NCI-H1092 (cell line): ENCODE data around the gene SERPINA1.
"Not testable (repeated sequence)": the region's sequence is repeated elsewhere in the genome, so short reads cannot be mapped to it uniquely, and the experiment has no call there.

Source experiments
- DNase-seq: peaks from one replicate; lab custom pipeline; 2025; lab: John Stamatoyannopoulos, UW

Gene SERPINA1

DNA sequence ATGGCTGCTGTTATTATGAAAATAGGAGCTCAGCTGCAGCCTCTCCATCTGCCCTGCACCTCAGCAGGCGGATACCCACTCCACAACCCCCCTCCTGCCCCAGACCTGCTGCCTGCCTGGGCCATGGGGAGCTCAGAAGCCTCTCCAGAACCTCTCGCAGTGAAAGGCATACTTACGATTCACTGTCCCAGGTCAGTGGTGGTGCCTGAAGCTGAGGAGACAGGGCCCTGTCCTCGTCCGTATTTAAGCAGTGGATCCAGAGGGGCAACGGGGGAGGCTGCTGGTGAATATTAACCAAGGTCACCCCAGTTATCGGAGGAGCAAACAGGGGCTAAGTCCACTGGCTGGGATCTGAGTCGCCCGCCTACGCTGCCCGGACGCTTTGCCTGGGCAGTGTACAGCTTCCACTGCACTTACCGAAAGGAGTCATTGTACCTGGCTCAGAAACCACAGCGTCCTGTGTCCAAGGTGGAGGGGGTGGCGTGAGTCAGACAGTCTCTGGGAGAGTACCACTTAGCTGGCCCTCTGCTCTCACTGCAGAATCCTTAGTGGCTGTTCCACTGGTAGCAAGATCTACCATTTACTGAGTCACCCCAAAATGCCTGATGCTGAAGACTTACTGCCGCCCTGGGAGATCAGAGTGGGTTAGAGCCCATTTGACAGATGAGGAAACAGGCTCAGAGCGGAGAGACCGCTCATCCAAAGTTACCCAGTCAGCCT lies at the start of gene SERPINA1:
Gene SERPINA1, minus strand, starts transcription at position 219 of the 720 bp plus-strand sequence. CDS start 5,365 bp downstream, outside the sequence.
- DNase-seq = no peak

DNA sequence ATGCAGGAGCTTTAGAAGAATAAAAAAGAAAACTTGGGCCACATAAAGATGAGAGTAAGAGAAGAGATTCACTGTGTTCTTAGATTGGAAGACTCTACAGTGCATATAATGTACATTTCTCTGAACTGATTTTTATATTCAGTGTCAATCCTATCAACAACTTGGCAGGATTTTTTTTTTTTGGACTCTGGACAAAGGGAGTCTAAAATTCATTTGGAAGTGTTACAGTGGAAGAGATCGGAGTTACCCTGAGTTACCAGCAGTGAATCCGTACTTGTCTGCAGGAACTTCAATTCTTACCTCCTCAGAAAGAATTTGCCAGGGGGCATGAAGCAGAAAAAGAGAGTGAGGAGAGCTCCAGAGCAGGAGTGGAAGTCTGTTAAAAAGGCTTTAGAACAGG lies 40.2 kb upstream of the SERPINA1 start:
- no peak for DNase-seq

GRCh38 chr14:94427016-94427613 lies 38.7 kb upstream of the SERPINA1 start:
- no peak for DNase-seq

DNA sequence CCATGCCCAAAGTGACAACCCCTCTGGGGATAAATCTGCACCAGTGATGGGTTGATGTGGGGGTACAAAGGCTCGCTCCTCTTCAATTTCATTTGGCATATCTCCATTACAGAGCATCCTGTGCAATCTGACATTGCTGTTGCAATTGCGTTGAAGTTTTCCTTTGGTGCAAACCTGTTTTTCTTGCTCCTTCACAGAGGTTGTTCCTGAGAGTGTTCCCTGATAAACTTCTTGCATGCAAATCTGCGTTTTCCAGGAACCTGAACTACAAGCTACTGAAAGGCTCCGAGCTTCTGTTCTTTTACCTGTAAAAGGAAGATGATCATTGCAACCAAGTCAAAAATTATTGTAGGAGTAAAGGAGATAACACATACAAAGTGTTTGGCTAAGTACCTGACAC lies 38.1 kb upstream of the SERPINA1 start:
- DNase-seq = no peak

DNA sequence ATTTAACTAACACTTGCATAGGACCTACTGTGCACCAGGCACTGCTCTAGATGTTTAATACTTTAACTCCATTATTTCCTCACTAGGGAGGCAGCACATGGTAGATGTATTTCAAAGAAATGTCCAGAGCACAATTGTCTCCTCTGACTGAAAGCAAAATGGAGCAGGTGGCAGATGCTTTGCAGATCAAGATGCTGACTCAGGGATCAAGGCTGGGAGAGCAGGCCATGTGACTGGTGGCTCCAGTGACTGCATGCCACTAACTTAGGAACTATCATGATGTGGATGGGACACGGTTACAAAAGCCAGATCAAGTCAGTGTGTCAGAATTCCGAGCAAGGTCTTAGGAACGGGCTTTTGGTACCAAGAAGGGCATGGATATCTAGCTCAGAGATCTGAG lies 36.0 kb upstream of the SERPINA1 start:
- no peak for DNase-seq

GRCh38 chr14:94423453-94424056 lies 35.2 kb upstream of the SERPINA1 start:
- DNase-seq = peak; percentile 14

GRCh38 chr14:94421316-94421715 lies 32.9 kb upstream of the SERPINA1 start:
- no peak for DNase-seq

- not testable (repeated sequence) for DNase-seq
Observed at GRCh38 chr14:94417497-94418205, 29.2 kb upstream of the SERPINA1 start.

GRCh38 chr14:94412671-94413638 lies 24.6 kb upstream of the SERPINA1 start:
- DNase-seq = no peak

- DNase-seq = no peak
Observed at GRCh38 chr14:94411638-94412037, 23.2 kb upstream of the SERPINA1 start.

DNA sequence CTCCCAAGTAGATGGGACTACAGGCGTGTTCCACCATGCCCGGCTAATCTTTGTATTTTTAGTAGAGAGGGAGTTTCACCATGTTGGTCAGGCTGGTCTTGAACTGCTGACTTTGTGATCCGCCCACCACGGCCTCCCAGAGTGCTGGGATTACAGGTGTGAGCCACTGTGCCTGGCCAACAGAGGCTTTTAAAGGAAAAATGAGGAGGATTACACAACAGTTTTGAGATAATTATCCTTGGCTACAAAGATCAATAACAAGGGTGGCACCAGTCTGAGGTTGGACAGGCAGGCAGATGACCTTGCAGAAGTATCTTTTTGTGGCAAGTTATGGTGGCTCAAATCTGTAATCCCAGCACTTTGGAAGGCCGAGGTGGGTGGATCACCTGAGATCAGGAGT lies 21.0 kb upstream of the SERPINA1 start:
- DNase-seq = not testable (repeated sequence)

DNA sequence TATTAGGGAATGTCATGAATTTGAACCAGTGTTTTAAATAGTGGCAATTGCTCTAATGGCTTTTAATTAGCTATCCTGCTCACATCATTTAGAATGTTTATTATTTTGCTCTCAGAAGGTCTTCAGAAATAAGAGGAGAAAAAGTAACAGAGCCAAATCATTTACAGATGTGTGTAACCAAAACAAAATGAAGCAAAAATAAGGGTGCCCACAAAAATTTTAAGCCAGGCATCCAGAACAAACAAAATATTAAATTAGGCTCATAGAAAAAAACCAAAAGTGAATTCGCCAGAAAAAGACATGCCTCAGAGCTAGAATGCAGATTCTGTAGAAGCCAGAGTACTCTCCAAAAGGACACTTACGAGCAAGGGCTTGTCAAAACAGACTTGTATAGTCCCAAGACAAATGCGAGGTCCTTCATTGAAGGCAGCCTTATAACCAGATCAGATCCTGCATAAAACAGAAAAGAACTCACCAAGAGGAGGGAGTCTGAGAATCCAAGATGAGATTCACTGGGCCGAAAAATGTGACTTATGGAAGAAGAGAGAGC lies 20.2 kb upstream of the SERPINA1 start:
- DNase-seq = no peak

GRCh38 chr14:94407906-94408305 lies 19.5 kb upstream of the SERPINA1 start:
- DNase-seq = no peak

DNA sequence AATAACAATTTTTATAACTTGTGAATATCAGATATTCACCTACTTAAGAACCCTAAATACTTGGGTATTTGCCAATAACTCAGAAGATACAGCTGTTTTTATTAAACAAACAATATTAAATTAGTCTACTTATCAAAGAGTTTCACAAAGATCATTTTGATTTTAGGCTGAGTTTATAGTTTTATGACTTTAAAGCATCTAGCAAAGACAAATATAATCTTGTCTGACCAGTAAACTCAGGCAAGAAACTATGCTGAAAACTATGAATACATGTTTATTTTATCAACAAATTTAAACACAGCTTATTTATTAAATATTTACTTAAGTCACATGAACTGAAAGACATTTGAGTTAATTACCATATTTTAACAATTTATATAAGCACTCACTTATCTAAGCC lies 18.5 kb upstream of the SERPINA1 start:
- DNase-seq = no peak

GRCh38 chr14:94405486-94405885 lies 17.1 kb upstream of the SERPINA1 start:
- DNase-seq = no peak

- no peak for DNase-seq
Observed at GRCh38 chr14:94404561-94404960, 16.2 kb upstream of the SERPINA1 start.

GRCh38 chr14:94403312-94403932 lies 15.0 kb upstream of the SERPINA1 start:
- no peak for DNase-seq

GRCh38 chr14:94401083-94401482 lies 12.7 kb upstream of the SERPINA1 start:
- no peak for DNase-seq

GRCh38 chr14:94400422-94400841 lies 12.0 kb upstream of the SERPINA1 start:
- no peak for DNase-seq

DNA sequence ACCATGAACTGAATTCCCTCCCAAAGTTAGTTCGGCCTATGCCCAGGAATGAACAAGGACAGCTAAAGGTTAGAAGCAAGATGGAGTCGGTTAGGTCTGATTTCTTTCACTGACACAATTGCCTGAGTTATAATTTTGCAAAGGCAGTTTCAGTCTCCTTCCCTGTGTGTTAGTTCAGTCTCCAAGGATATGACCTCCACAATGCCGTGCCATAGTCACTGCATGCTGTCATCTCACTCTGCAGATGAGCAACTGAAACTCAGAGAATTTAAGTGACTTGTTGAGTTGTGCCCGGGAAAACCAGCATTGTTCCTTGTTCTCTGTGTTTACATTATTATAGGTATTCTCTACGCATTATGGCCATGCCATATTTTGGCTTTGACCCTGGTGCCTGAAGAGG lies 10.1 kb upstream of the SERPINA1 start:
- DNase-seq = no peak

- DNase-seq = no peak
Observed at GRCh38 chr14:94398182-94398479, 9.7 kb upstream of the SERPINA1 start.
